ENCODE data around the gene SPINDOC. TPM values are rescaled to one million over a fixed set of nuclear protein-coding genes. Genes with fewer than 3 reads are reported as not detected.

Gene SPINDOC
- total RNA-seq, 1 experiment from 2014 or later, result 121 TPM

DNA sequence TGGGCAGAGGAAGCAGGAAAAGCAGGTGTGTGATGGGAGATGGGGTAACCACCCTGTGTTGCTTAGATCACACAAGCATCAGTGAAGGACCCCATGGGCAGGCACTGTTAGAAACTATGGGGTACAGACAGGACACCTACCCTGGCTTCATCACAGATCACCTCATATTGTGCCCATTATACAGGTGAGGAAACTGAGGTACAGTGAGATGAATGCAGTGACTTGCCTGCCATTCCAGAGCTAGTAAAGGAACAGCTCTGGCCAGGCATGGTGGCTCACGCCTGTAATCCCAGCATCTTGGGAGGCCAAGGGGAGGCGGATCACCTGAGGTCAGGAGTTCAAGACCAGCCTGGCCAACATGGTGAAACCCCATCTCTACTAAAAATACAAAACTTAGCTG is 19.8 kb downstream of the SPINDOC start:
- Histone ChIP-seq H3K27ac (ENCODE audit: insufficient read length, low read depth, low read length) (no peak overlapping the region), H2BK15ac (ENCODE audit: low read depth, low read length) (no peak overlapping the region), H3K14ac (ENCODE audit: insufficient read depth, low read length) (no peak overlapping the region), H2BK12ac (ENCODE audit: insufficient read length, low read depth, low read length) (no peak overlapping the region), H2AFZ (ENCODE audit: low read length) (no peak overlapping the region), H4K8ac (replicated peaks; ENCODE audit: insufficient read length, low read depth, low read length) (no peak overlapping the region), H3K56ac (ENCODE audit: insufficient read length, low read depth, low read length) (no peak overlapping the region), H3T11ph (ENCODE audit: low read length) (no peak overlapping the region), H3K23ac (ENCODE audit: insufficient read length, low read depth, low read length) (no peak overlapping the region), H3K9me3 (ENCODE audit: control insufficient read depth, low read depth, low read length) (no peaks in the 10 kb centered on the region), H2BK20ac (ENCODE audit: low read depth, low read length, poor library complexity, severe bottlenecking) (no peak overlapping the region), H3K4me2 (ENCODE audit: insufficient read depth, insufficient read length, low read length) (no peak overlapping the region), H3K27me3 (ENCODE audit: insufficient read depth, low read length) (no peaks in the 10 kb centered on the region), H4K20me1 (ENCODE audit: control insufficient read depth, insufficient read depth, insufficient read length) (no peaks in the 10 kb centered on the region), H3K9ac (ENCODE audit: extremely low read depth, insufficient read length, low read length) (no peak overlapping the region), H4K5ac (ENCODE audit: insufficient read length, low read depth, low read length) (no peak overlapping the region), H3K18ac (ENCODE audit: insufficient read length, low read depth, low read length) (no peak overlapping the region), H3K4ac (ENCODE audit: low read depth, low read length) (no peak overlapping the region), H3K79me1 (ENCODE audit: insufficient read depth, low read depth, low read length, poor library complexity, severe bottlenecking) (no peaks in the 10 kb centered on the region), H3K79me2 (ENCODE audit: insufficient read depth, low read length) (no peaks in the 10 kb centered on the region), H2AK5ac (ENCODE audit: insufficient read length, low read length) (no peak overlapping the region), H3K23me2 (ENCODE audit: insufficient read length, low read depth, low read length, poor library complexity, severe bottlenecking) (no peaks in the 10 kb centered on the region), H3K4me1 (ENCODE audit: insufficient read depth, low read length) (peaks cover 3% of the 10 kb centered on the region; the same call in 1 of the 2 replicates), H2BK5ac (ENCODE audit: insufficient read length, low read length) (no peak overlapping the region), H2BK120ac (ENCODE audit: low read depth, low read length, poor library complexity, severe bottlenecking) (no peak overlapping the region), H4K91ac (ENCODE audit: insufficient read length, low read depth, low read length) (no peak overlapping the region)
- H3K27ac Mint-ChIP-seq, result no peak overlapping the region
- WGBS (ENCODE audit: extremely low coverage, insufficient read length, low lambda C conversion rate), result no CpG with 5 or more reads among the region's 2 CpGs
- H3K4me3 Mint-ChIP-seq, result no peak overlapping the region
- peaks cover 0 to 4% (median 0%) of the 10 kb centered on the region in 3 experiments; a peak in 2 of 7 replicates for H3K36me3 Mint-ChIP-seq (ENCODE audit: insufficient read depth in 1 of 3, low read depth in 3 of 3)
- TF ChIP-seq CTCF (conservative IDR thresholded peaks at IDR 0.05), result no peak
- H3K27me3 Mint-ChIP-seq (ENCODE audit: low read depth), result no peaks in the 10 kb centered on the region; the same call in 1 of the 2 replicates
- no peaks in the 10 kb centered on the region for H3K9me3 Mint-ChIP-seq
- no peak for DNase-seq
- peaks cover 29 to 50% of the 10 kb centered on the region in 2 experiments for H3K4me1 Mint-ChIP-seq

Data from H9 (cell line).